Gastrocnemius medialis (tissue), 4 donors: Measurements from ENCODE around the gene MECP2. TPM values are rescaled to one million over a fixed set of nuclear protein-coding genes. Genes with fewer than 3 reads are reported as not detected.

Source experiments
- ATAC-seq, 2 donors: fragments of 150-250 bp; one replicate each; pipeline ENCODE4 v1.9.1; 2016
- DNase-seq, 2 donors: peaks; one replicate each; pipeline ENCODE4 v3.0.0-alpha.2; 2019
- H3K27ac ChIP-seq, 4 donors: fragments of 200-600 bp; sonication (generic); 1 replicate in 1 of 4; 2 replicates in 3 of 4; pipeline ENCODE4 v1.5.1; 2016 to 2018; ENCODE audit warnings: mild to moderate bottlenecking in 2 of 4, moderate library complexity in 1 of 4
- H3K27me3 ChIP-seq, 3 donors: fragments of 200-600 bp; sonication (generic) in 2 of 3; 1 replicate in 1 of 3; 2 replicates in 2 of 3; pipeline versions ENCODE4 v1.5.1 to v1.6.0; 2016 to 2019; ENCODE audit warnings: mild to moderate bottlenecking in 1 of 3, moderate library complexity in 1 of 3
- H3K36me3 ChIP-seq, 2 donors: fragments of 200-600 bp; sonication (generic) in 1 of 2; one replicate each; pipeline ENCODE4 v1.5.1; 2017 to 2018
- H3K4me1 ChIP-seq, 2 donors: fragments of 200-600 bp; sonication (generic) in 1 of 2; one replicate each; pipeline ENCODE4 v1.5.1; 2016 to 2017; ENCODE audit warnings: mild to moderate bottlenecking in 2 of 2
- H3K4me3 ChIP-seq, 4 donors: fragments of 200-600 bp; sonication (generic) in 3 of 4; 1 replicate in 1 of 4; 2 replicates in 3 of 4; pipeline ENCODE4 v1.5.1; 2016 to 2019; ENCODE audit warnings: mild to moderate bottlenecking in 2 of 4
- H3K9me3 ChIP-seq, 3 donors: fragments of 200-600 bp; sonication (generic) in 2 of 3; 1 replicate in 1 of 3; 2 replicates in 2 of 3; pipeline ENCODE4 v1.5.1; 2016 to 2019
- POLR2A ChIP-seq, 2 donors: fragments of 450-650 bp; IDR thresholded peaks; one replicate each; pipeline ENCODE4 v1.6.1; 2017; ENCODE audit warnings: antibody characterized with exemption in 2 of 2, mild to moderate bottlenecking in 2 of 2, moderate library complexity in 2 of 2
- in situ Hi-C, 4 donors: fragments of 200-750 bp; cut with MboI; loops; one replicate each; pipeline versions ENCODE4 v1.15.0 to v1.8.0; 2017; ENCODE audit warnings: low sequenced_read_pairs in 4 of 4
- intact Hi-C: fragments of 100-400 bp; cut with DNase I; formaldehyde crosslinking; loops from one replicate; pipeline ENCODE4 v1.15.1; 2023; ENCODE audit warnings: low total_unique reads
- total RNA-seq, 4 donors: library from RNA; depleted of rRNA; stranded (reverse); fragments of >200 nt; gene quantifications; one replicate each; pipeline versions ENCODE4 v1.1.0 to v1.2.3, GENCODE V29; 2016
- TF ChIP-seq, protein P1 (sequence below), 5 experiments: fragments of 450-650 bp in 3 of 5; fragments of 200-600 bp in 2 of 5; sonication (generic) in 2 of 5; IDR thresholded peaks in 4 of 5; conservative IDR thresholded peaks in 1 of 5; 1 replicate in 4 of 5; 2 replicates in 1 of 5; pipeline ENCODE4 v1.5.1; 2016 to 2019; ENCODE audit warnings: antibody characterized with exemption in 5 of 5, mild to moderate bottlenecking in 3 of 5, moderate library complexity in 3 of 5

MECP2 gene
- total RNA-seq, 4 donors from 2014 or later: 39.0 to 63.2 (median 45.2) TPM

DNA sequence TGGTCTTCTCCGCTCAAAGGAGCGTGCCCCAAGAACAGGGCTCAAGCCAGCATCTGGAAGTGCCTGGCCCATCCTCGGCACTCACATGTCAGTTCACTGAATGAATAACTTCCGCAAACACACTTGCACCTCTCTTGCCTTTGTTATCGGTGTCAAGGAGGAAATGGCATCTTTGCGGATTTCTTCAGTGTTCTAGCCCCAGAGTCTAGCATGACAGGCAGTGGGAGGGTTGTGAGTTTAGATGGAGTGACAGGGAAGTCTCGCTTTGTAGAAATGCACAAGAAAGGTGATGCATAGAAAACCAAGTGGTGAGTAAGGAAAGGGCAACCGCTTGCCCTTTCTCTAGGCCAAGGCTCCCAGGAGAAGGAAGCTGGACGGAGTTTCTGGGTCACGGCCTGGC, 17.6 kb upstream of the MECP2 start:
- TF ChIP-seq, protein P1, sequence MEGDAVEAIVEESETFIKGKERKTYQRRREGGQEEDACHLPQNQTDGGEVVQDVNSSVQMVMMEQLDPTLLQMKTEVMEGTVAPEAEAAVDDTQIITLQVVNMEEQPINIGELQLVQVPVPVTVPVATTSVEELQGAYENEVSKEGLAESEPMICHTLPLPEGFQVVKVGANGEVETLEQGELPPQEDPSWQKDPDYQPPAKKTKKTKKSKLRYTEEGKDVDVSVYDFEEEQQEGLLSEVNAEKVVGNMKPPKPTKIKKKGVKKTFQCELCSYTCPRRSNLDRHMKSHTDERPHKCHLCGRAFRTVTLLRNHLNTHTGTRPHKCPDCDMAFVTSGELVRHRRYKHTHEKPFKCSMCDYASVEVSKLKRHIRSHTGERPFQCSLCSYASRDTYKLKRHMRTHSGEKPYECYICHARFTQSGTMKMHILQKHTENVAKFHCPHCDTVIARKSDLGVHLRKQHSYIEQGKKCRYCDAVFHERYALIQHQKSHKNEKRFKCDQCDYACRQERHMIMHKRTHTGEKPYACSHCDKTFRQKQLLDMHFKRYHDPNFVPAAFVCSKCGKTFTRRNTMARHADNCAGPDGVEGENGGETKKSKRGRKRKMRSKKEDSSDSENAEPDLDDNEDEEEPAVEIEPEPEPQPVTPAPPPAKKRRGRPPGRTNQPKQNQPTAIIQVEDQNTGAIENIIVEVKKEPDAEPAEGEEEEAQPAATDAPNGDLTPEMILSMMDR (IDR thresholded peaks at IDR 0.05 in 4 of 5, conservative IDR thresholded peaks at IDR 0.05 in 1 of 5): no peak
- no peak for TF ChIP-seq POLR2A (IDR thresholded peaks at IDR 0.05)
- Histone ChIP-seq H3K4me1 (no peaks in the 10 kb centered on the region), H3K27ac (no peak overlapping the region), H3K27me3 (peaks cover 0 to 6% (median 0%) of the 10 kb centered on the region in 3 donors), H3K9me3 (no peaks in the 10 kb centered on the region), H3K36me3 (no peaks in the 10 kb centered on the region), H3K4me3 (no peak overlapping the region)
- in situ Hi-C loops: no loop called here
- intact Hi-C loops: no loop called here
- DNase-seq (no peak), ATAC-seq (no peak)

DNA sequence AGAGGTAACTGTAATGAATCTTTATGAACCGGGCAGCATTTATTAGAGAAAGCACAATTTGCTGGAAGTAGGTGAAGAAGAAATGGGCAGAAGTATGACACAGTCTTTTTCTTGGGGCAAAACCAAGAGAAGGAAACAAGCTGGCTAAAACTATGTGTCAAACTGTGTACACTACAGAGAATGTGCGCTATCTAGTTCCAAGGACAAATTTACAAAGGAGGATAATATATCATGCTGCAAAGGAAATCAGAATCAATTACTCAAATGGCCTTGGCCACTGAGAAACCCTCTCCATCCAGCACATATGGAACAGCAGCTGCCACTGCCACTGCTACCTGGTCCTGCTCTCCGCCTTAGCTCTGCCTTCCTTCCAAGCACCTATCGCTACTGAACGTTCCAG, 17.1 kb upstream of the MECP2 start:
- Histone ChIP-seq H3K27ac (no peak overlapping the region), H3K9me3 (no peaks in the 10 kb centered on the region), H3K4me3 (no peak overlapping the region), H3K27me3 (peaks cover 0 to 6% (median 0%) of the 10 kb centered on the region in 3 donors), H3K36me3 (no peaks in the 10 kb centered on the region), H3K4me1 (no peaks in the 10 kb centered on the region)
- in situ Hi-C loops: no loop called here
- intact Hi-C loops: no loop called here
- TF ChIP-seq, protein P1 (IDR thresholded peaks at IDR 0.05 in 4 of 5, conservative IDR thresholded peaks at IDR 0.05 in 1 of 5): no peak
- TF ChIP-seq POLR2A (IDR thresholded peaks at IDR 0.05): no peak
- no peak for DNase-seq
- no peak for ATAC-seq

DNA sequence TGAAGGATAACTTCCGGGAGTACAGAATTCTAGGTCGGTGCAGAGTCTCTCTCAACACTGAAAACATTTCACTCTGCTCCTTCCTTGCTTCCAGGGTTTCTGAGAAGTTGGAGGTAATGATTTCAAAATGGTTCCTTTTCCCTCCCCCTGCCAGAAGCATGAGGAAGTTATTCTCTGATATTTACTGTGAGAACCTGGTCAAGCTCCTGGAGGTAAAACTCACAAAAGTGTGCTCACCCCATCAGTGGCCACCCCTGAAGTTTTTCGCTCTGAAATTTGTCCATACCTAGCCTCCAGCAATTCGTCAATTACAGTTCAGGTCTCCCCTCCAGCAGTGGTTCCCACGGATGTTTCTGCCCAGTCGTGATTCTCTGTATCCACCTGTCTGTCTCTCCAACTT, 16.2 kb upstream of the MECP2 start:
- intact Hi-C loops (no loop called here), in situ Hi-C loops (no loop called here)
- ATAC-seq (no peak), DNase-seq (no peak)
- Histone ChIP-seq H3K4me3 (no peak overlapping the region), H3K36me3 (no peaks in the 10 kb centered on the region), H3K4me1 (no peaks in the 10 kb centered on the region), H3K27me3 (peaks cover 0 to 6% (median 0%) of the 10 kb centered on the region in 3 donors), H3K27ac (no peak overlapping the region), H3K9me3 (no peaks in the 10 kb centered on the region)
- TF ChIP-seq, protein P1 (IDR thresholded peaks at IDR 0.05 in 4 of 5, conservative IDR thresholded peaks at IDR 0.05 in 1 of 5): no peak
- no peak for TF ChIP-seq POLR2A (IDR thresholded peaks at IDR 0.05)

DNA sequence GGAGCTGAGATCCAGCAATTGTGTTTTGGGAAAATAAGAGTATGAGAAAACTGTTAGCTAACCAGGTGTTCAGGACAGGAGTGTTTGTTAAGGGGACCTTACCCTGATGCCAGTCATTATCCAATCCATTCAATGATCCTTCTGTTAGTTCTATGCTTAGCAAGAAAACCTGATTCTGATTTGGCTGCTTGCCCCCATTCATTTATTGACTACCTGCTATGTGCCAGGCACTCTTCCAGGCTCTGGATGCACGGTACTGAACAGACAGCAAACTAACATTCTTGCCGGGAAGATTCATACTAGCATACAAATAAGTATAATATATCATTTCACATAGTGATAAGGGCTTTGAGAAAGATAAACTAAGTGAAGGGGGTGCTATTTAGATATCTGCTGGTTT, 1.0 kb upstream of the MECP2 start:
- in situ Hi-C loops: no loop called here
- H3K9me3 ChIP-seq: no peaks in the 10 kb centered on the region
- H3K27ac ChIP-seq: peak overlapping the region; percentile 76 to 85 (median 82)
- H3K27me3 ChIP-seq: no peaks in the 10 kb centered on the region
- H3K4me3 ChIP-seq: no peak overlapping the region
- TF ChIP-seq, protein P1 (IDR thresholded peaks at IDR 0.05 in 4 of 5, conservative IDR thresholded peaks at IDR 0.05 in 1 of 5): no peak
- no peak for TF ChIP-seq POLR2A (IDR thresholded peaks at IDR 0.05)
- intact Hi-C loops: loop anchor here (5.0 kb wide), 3 partner anchors 46 to 279 kb away; partner anchors contain the start of gene EMD
- ATAC-seq (no peak), DNase-seq (no peak)
- H3K36me3 ChIP-seq: no peaks in the 10 kb centered on the region
- peaks cover 27 to 33% of the 10 kb centered on the region in 2 donors for H3K4me1 ChIP-seq
